Measurements from ENCODE around the gene INPP4A. TPM values are rescaled to one million over a fixed set of nuclear protein-coding genes. Genes with fewer than 3 reads are reported as not detected.

Gene INPP4A
- total and polyA plus RNA-seq, 2 of the 13 experiments (the other 11 are each of a cell fraction or from before 2014, with no cell fraction given): 10.1 to 10.9 TPM

- Histone ChIP-seq H3K9me3 (ENCODE audit: low read length) (no peaks in the 10 kb centered on the region), H3K4me2 (ENCODE audit: low read depth, low read length) (no peak overlapping the region), H4K20me1 (ENCODE audit: insufficient read depth, low read length) (peaks cover 9% of the 10 kb centered on the region; the same call in 1 of the 2 replicates), H2AFZ (ENCODE audit: low read length) (no peak overlapping the region), H3K4me3 (replicated peaks in 1 of 3; ENCODE audit: insufficient read depth in 1 of 3, low read depth in 2 of 3, low read length in 3 of 3) (no peak overlapping the region), H3K36me3 (replicated peaks in 1 of 2; ENCODE audit: control insufficient read depth in 1 of 2, insufficient read depth in 2 of 2, low read length in 2 of 2) (no peaks in the 10 kb centered on the region), H3K4me1 (ENCODE audit: insufficient read depth, low read length) (peaks cover 38% of the 10 kb centered on the region), H3K9ac (ENCODE audit: insufficient read depth, low read depth, low read length) (no peak overlapping the region), H3K27ac (ENCODE audit: extremely low read length, insufficient read depth, low read length) (no peak overlapping the region), H3K79me2 (ENCODE audit: insufficient read depth, low read length) (peaks cover 4% of the 10 kb centered on the region), H3K27me3 (ENCODE audit: control insufficient read depth in 1 of 2, insufficient read depth in 2 of 2, low read length in 2 of 2) (no peaks in the 10 kb centered on the region)
- CTCF ChIA-PET (ENCODE audit: low intra/inter-chr PET ratio, low total read pairs): no interaction called here
- in situ Hi-C loops (cut with HindIII; ENCODE audit: extremely low pct_ligation_motif_present, low pct_unique_long_range_greater_than_20kb) (no loop called here), intact Hi-C loops (cut with micrococcal nuclease; ENCODE audit: unreplicated experiment) (no loop called here)
- no peak for DNase-seq (ENCODE audit: low spot score)
- POLR2A ChIA-PET: no interaction called here
- ATAC-seq: no peak
- FAIRE-seq: no peak
- TF ChIP-seq THRA (CRISPR knock-in tag; IDR thresholded peaks at IDR 0.05; ENCODE audit: borderline replicate concordance) (no peak), HMGXB3 (CRISPR knock-in tag; IDR thresholded peaks at IDR 0.05; ENCODE audit: borderline replicate concordance) (no peak), SIN3B (IDR thresholded peaks at IDR 0.05; ENCODE audit: low read length) (no peak), ZMYM4 (CRISPR knock-in tag; IDR thresholded peaks at IDR 0.05) (no peak), ELF3 (CRISPR knock-in tag; IDR thresholded peaks at IDR 0.05) (no peak), ZNF18 (CRISPR knock-in tag; IDR thresholded peaks at IDR 0.05; ENCODE audit: insufficient replicate concordance) (no peak), ZNF615 (CRISPR knock-in tag; IDR thresholded peaks at IDR 0.05; ENCODE audit: borderline replicate concordance) (no peak), RNF2 (conservative IDR thresholded peaks at IDR 0.05; ENCODE audit: low read depth) (no peak), ZZZ3 (CRISPR knock-in tag; IDR thresholded peaks at IDR 0.05; ENCODE audit: borderline replicate concordance) (no peak), RFX1 (IDR thresholded peaks at IDR 0.05) (no peak), ATF5 (CRISPR knock-in tag; IDR thresholded peaks at IDR 0.05; ENCODE audit: low read depth) (no peak), ZEB1 (IDR thresholded peaks at IDR 0.05; ENCODE audit: insufficient replicate concordance, low read depth) (no peak)
- no TSS peak for BruUV-seq (replicated peaks)
- 97% methylated on average over 5 of the region's 5 CpGs for WGBS (ENCODE audit: low lambda C conversion rate)
Measured at GRCh38 chr2:98468621-98469236, 24.1 kb downstream of the INPP4A start.
